Activated naive CD8-positive, alpha-beta T cell treated with anti-CD3 and anti-CD28 coated beads, Interleukin-2, amount 50 U/mL, for 16 hours (primary cell): ENCODE results near the gene KCNQ2.

Source experiments
- DNase-seq: peaks from one replicate; pipeline ENCODE4 v3.0.0-alpha.2; 2020; ENCODE audit warnings: low read depth, low spot score

Gene KCNQ2

GRCh38 chr20:63501818-63502670 is 29.6 kb upstream of the KCNQ2 start:
- no peak for DNase-seq

DNA sequence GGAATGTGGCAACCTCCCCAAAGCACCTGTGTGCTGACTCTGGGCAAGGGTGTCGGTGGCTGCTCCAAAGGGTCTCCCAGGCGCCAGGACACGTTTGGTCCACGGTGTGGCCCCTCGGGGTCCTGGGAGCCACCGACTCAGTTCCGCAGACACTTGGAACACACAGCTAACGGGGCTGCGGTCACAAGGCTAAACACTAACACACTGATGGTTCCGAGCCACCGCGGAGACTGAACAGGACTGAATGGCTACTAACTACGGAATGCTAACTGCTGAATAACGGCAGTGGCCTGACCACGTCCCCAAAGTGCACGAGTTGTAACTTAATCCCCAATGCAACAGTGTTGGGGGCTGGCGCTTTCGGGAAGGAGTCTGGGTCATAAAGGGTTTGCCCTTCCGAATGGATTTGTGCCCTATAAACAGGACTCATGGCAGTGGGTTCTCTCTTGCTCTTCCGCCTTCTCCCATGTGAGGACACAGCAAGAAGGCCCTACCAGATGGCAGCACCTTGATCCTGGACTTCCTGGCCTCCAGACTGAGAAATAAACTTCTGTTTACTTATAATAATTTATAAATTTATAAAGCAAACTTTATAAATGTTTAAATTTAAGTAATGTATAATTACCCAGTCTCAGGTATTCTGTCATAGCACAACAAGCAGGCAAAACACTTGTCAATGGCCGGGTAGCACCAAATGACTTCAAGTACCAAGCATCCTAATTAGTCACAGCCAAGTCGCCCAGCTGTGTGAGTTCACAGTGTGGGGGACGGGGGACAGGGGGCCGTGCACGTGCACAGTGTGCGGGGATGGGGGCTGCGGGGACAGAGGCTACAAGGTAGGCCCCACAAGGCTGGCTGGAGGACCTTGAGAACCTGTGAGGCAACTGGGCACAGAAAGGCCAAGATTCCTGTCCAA is 28.7 kb upstream of the KCNQ2 start:
- no peak for DNase-seq

- no peak for DNase-seq
These were observed 27.9 kb upstream of the KCNQ2 start for GRCh38 chr20:63500151-63500901.

DNA sequence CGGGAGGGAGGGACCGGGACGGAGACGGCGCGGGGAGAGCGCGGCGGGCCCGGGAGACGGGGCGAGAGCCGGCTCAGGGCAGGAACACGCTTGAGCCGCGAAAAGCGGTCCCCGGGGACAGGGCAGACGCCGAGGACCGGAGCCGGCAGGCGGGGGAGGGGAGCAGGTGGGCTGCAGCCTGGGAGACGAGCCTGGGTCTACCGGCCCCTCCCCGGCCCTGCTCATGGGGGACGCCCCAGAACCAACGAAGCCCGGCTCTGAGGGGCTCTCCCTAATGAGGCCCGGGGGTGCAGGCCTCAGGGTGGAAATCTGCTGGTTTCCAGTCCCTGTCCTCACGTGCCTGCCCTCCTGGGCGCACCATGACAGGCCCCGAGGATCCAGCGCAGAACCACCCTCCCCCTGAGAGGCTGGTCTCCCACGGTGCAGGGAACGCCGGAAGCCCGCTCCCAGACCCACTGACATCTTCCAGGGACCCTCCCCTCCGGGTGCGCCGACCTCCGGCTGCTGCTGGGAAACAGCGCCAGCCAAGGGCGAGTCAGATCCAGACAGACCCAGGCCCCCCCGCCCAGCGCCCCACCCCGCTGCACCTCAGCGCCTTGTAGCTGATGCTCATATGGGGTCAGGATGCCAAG is 27.0 kb upstream of the KCNQ2 start:
- no peak for DNase-seq

DNA sequence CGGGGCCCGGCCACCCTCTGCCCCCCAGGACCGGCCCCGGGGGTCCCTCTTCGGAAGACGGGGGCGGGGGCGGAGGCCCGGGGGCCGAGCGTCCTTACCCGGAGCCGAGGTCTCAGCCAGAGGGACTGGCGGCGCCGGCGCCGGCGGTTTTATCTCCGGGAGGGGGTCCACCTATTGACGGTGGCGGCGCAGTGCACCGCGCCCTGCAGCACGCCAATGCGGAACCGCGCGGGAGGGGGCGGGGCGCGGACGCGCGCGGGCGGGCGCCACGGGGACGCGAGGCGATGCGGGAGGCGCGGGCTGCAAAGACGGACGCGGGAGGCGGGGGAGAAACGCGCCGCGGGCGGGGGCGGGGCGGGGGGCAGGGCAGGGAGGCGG is 26.5 kb upstream of the KCNQ2 start, which contains the start of gene EEF1A2:
TSS of gene EEF1A2 (minus strand) at position 124 of the 378 bp plus-strand sequence. CDS start 1,320 bp downstream, outside the sequence.
- DNase-seq = no peak

DNA sequence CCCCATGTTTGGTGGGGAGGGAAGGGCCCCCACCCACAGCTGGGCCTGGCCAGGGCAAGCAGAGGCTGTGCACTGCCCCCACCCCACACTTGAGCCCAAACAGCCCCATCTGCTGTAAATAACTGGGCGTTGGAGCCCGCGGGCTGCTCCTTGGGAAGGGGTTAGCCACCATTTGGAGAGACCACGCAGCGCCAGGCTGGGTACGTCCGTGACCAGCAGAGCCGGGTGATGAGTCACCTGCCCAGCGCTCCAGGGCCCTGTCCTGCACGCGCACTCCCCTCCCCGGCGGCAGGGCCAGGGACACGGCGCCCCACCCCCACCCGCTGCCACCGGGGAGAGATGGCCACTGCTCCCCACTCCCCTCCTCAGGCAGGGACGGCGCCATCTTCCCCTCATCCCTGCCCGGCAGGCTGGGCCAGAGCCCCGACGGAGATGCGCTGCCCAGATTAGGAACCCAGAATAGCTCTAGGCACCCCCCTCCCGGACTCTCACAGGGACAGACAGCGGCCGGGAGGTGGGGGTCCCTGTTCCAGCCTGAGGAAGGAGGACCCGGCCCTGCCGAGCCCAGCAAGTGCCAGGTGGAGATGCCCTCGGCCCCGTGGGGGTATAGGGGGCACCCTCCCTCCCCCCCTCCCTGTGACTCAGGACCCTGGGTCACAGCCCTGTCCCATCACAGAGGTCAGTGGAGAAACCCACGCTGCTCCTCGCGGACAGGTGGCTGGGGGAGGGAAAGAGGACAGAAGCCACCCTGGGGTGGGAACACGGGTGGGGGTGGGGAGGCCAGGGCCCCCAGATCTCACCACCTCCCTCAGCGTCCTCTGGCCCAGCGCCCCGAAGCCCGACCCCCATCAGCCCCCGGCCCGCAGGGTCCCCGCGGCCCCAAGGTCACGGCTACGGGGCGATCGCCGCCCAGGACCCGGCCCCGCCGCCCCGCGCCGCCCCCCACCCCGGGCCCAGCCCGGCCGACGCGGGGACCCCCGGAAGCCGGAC is 25.8 kb upstream of the KCNQ2 start:
- no peak for DNase-seq

DNA sequence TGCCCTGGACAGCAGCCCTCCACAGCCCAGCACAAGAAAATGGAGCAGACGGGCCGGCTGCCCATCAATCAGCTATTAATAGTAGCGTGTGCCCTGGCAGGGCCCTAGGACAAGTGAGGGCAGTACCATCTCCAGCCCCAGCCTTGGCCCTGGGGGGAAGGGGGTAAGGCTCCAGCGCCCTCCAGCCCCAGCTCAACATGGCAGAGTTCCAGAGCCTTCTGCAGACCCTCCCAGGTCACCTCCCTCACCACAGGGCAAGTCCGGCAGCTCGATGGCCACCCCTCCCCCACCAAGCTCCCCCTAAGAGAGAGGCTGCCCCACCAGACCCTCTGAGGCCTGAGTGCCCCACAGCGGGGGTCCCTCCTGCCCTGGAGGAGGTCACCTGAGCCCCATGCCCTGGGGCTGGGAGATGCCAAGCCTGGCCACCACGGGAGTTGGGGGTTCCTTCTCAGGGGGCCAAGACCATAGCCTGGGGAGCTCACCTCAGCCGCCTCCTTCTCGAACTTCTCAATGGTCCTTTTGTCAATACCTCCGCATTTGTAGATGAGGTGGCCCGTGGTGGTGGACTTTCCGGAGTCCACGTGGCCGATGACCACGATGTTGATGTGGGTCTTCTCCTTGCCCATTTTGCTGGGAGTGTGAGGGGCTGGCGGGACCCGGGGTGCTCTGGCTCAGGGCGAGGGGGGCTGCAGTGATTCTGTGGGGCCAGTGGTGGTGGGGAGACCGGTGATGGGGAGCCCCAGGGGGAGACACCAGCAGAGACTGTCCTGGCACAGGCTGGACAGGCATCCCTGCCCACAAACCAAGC is 24.9 kb upstream of the KCNQ2 start:
- DNase-seq = no peak

- DNase-seq = no peak
These were observed 24.2 kb upstream of the KCNQ2 start for GRCh38 chr20:63496596-63497120.

- peak; percentile 63 for DNase-seq
These were observed 23.5 kb upstream of the KCNQ2 start for GRCh38 chr20:63495741-63496595.

DNA sequence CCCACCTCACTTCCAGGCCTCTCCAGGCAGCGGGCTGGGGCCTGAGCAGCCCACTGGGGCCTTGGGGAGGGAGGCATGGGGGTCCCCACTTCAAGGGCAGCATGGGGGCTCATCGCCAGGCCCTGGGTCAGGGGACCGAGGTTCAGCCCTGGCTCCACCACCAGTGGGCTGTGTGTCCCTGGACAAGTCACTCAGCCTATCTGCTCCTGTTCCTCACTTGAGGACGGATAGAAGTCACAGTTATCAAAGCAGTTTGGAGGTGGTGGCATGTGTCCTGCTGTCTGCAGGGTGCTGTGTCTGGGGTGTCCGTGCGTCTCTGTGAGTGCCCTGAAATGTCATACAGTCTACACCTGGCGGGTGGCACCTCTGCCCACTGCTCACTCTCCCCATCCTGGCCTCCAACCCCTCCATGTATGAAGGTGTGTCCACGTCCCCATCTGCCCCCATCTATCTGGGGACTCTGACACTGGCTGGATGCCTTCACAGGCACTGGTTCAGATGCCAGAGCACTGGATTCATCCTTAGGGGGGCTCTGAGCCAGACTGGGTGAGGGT is 22.8 kb upstream of the KCNQ2 start:
- DNase-seq = no peak

GRCh38 chr20:63494420-63495166 is 22.1 kb upstream of the KCNQ2 start:
- no peak for DNase-seq

GRCh38 chr20:63494084-63494419 is 21.6 kb upstream of the KCNQ2 start:
- no peak for DNase-seq

GRCh38 chr20:63493563-63494020 is 21.1 kb upstream of the KCNQ2 start:
- no peak for DNase-seq

DNA sequence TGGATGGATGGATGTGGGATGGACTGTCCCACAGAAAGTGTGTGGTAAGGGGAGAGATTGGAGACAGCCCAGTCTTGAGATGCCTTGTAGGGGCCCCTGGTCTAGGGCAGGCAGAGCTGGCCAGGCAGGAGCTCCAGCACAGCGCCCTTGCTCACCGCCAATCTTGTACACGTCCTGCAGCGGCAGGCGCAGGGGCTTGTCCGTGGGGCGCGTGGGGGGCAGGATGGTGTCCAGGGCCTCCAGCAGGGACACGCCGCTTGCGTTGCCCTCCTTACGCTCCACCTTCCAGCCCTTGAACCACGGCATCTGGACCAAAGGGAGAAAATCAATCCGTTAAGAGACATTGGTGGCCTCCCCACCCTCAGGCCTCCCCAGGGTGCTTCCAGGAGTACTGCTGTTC is 20.5 kb upstream of the KCNQ2 start:
- no peak for DNase-seq

GRCh38 chr20:63492518-63492917 is 20.1 kb upstream of the KCNQ2 start:
- no peak for DNase-seq

GRCh38 chr20:63491635-63492230 is 19.3 kb upstream of the KCNQ2 start:
- no peak for DNase-seq

GRCh38 chr20:63491078-63491477 is 18.6 kb upstream of the KCNQ2 start:
- no peak for DNase-seq
